Measurements from ENCODE around the gene FABP1.

Gene FABP1

DNA sequence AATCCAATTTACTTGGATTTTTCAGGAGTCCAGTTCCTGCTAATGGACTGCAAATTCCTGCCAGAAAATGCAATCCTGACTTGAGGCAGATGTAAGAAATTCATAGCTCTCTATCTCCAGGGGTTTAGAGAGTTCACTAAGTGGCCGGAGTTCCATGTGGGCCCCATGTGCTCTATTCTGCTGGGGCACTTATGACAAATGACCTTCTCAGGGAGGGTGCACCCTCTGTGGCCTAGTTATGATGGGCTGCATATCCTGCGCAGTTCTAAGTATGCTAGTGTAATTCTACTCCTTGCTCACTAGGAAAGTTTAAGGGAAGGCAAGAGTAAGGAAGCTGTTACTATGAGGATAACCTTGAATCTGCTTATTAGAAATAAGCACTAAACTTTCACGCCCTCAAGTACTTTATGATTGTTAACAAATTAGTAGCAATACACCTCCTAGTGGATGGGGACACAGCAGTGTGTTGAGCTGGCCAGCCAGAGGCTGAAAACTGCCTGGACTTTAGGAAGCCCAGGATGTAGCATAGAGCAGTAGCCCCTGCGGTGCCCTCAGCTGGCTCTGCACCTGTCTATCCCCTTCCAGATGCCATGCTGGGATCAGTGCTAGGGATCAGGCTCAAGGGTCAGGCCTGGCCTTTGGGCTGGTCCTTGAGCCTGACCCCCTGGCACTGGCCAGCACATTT, 45.8 kb downstream of the FABP1 start:
- DNase-seq (ENCODE audit: low read depth), result no peak

DNA sequence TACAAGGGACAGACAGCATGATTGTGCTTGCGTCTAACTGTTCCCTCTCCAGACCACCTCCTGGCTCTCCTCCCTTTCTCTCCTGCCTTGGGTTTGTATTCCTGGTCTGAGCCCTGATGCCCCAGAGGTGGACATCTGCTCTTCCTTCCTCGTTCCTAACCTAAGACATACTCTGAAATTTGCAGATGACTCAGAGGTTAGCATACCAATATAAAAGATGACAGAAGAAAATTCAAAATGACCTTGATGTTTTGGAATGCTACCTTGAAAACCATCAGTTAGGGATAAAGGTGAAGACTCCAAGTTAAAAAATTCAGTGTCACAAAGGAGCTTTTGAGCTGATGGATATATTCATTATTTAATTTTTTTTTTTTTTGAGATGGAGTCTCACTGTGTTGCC, 47.3 kb downstream of the FABP1 start:
- no peak for DNase-seq (ENCODE audit: low read depth)

DNA sequence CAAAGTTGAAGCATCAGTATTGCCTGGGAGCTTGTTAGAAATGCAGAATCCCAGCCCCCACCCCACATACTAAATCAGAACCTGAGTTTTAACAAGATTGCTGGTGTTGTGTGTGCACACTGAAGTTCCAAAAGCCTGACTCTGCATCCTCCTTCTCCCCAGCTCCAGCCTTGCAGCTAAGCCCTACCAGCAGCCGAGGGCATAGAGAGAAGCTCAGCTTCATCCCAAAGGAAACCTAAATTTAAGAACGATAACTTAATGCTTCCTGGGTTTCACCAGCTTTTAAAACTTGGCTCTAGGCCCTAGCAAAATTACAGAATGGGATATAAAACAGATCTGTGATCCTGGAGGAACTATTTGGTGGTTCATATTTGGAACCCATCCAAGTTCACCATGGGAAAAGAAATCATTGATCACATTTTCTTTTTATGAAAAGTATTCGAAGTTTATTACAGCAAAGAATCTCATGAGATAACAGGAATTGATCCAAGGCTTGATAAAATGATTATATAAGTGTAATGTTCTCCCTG, 49.2 kb downstream of the FABP1 start:
- no peak for DNase-seq (ENCODE audit: low read depth)

DNA sequence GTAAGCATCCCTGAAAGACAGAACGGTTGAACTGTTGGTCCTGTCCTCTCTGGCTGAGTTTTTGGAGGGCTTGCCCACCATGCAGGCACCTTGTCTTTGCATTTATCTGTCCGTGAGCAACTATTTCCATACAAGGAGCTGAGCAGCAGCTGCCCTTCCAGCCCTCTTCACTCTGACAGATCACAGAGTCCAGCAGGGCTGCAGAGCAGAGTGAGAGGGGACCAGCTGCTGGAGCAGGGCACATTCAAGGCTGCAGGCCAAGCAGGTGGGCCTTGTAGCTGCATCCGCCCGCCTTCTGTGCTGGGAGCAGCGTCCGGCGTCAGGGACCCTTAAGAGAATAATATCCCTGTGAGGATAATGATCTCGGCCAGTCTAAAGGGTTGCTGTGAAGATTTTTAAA, 50.8 kb downstream of the FABP1 start:
- DNase-seq (ENCODE audit: low read depth), result no peak

DNA sequence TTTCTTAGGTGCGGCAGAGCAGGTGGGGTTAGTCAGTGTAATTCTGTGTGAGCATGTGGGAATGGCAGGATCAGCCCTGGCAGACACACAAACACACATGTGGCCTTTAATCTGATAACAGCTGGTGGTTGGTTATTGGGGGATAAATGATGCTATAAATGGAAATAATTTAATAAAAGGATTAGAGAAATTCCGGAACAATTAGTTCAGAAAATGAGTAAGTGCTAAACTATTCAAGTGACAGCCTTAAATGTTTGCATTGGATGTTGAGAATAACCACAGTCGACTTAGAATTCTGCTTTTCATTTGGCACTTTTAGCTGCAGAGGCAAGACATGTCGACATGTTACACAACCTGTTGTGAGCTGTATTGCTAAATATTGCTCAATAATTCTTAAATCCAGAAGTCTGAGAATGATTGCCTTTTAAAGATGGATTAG, 53.0 kb downstream of the FABP1 start:
- peak; percentile 78 for DNase-seq (ENCODE audit: low read depth)

DNA sequence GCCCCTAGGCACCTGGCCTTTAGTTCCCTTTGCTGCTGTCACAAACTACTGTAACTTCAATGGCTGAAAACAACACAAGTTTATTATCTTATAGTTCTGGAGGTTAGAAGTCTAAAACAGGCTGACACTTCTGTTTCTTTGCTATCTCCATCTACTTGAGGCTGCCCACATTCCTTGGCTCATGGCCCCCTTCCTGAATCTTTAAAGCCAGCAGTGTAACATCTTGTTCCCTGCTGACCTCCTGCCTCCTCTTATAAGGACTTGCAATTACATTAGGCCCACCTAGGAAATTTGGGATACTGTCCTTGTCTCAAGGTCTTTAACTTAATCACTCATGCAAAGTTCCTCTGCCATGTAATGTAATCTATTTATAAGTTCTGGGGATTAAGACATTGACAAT, 53.7 kb downstream of the FABP1 start:
- no peak for DNase-seq (ENCODE audit: low read depth)

All from non-pigmented ciliary epithelial cell (primary cell).